ENCODE measurements around the gene CIDEA. TPM values are rescaled to one million over a fixed set of nuclear protein-coding genes. Genes with fewer than 3 reads are reported as not detected.

CIDEA gene
- total and polyA plus RNA-seq, 9 of the 15 experiments (the other 6 are each of a cell fraction or from before 2014, with no cell fraction given): not detected

DNA sequence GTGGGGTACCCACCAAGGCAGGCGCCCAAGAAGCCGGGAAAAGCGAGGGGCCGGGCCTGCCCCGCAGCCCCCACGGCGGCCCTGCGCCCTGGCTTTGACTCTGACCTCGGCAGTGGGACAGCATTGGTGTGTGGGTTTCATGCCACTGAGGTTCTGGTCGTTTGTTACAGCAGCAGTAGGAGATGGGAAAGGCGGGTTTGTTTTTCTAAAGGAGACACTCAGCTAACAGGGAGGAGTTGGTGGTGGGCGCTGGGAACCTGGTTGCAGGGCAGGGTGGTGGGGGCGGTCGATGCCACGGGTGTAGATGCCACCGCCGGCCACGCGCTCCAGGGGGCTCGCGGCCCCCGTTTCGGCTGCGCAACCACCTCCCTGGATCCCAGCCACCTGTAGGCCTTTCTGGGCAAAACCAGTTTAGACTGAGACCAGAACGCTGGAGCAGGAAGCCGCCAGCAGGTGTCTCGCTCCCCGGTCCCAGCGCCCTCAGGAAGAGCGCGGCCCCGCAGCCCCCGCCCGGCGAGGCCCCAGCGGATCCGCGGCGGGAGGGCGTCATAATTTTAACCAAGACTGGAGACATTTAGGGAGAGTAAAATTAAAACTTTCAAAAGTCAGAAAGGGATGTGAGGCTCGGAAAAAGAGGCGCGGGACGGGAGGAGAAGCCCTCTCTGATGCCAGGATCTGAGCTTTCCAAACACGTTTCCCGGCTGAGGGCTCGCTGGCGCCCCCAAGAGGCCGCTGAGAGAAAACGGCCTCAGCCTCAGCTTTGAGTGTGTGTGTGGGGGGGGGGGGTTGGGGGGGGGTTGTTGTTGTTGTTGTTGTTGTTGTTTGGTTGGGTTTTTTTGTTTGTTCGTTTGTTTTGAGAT, 17.4 kb downstream of the CIDEA start (continued):
- TF ChIP-seq SMC3 (conservative IDR thresholded peaks at IDR 0.05; ENCODE audit: insufficient read depth, low read depth, low read length) (peak; percentile 35; the same call in 1 of the 2 replicates), ZFX (CRISPR knock-in tag; IDR thresholded peaks at IDR 0.05) (peak; percentile 63), STAT5A (IDR thresholded peaks at IDR 0.05; ENCODE audit: borderline replicate concordance, low read length) (no peak), TEAD4 (IDR thresholded peaks at IDR 0.05; ENCODE audit: low read length) (no peak), TEAD4 (CRISPR knock-in tag; IDR thresholded peaks at IDR 0.05; ENCODE audit: borderline replicate concordance) (no peak), ZNF75A (CRISPR knock-in tag; IDR thresholded peaks at IDR 0.05) (no peak), SMARCA4 (IDR thresholded peaks at IDR 0.05) (peak; percentile 65), SMARCB1 (IDR thresholded peaks at IDR 0.05; ENCODE audit: insufficient read length, low read depth) (no peak), BCOR (IDR thresholded peaks at IDR 0.05) (0 out of 2 replicates have a peak, but pooled peaks have one; percentile 59), DPF2 (IDR thresholded peaks at IDR 0.05) (no peak), NFRKB (IDR thresholded peaks at IDR 0.05; ENCODE audit: low read depth) (no peak), PCBP2 (IDR thresholded peaks at IDR 0.05; ENCODE audit: low read depth, low read length, poor library complexity, severe bottlenecking) (no peak), TBP (optimal IDR thresholded peaks at IDR 0.05; ENCODE audit: low read depth, low read length) (no peak), ZNF79 (CRISPR knock-in tag; IDR thresholded peaks at IDR 0.05; ENCODE audit: low read depth) (no peak), RBBP5 (IDR thresholded peaks at IDR 0.05; ENCODE audit: borderline replicate concordance, insufficient read depth, low read length, poor library complexity, severe bottlenecking) (no peak), SETDB1 (IDR thresholded peaks at IDR 0.05; ENCODE audit: low read length) (no peak), CREBBP (IDR thresholded peaks at IDR 0.05; ENCODE audit: low read depth, low read length) (no peak), ZBTB8A (IDR thresholded peaks at IDR 0.05; ENCODE audit: partially characterized antibody) (no peak), NELFE (IDR thresholded peaks at IDR 0.05; ENCODE audit: insufficient read depth, insufficient read length) (no peak), ELF1 (tag; IDR thresholded peaks at IDR 0.05) (peak; percentile 59; the same call in 1 of the 2 replicates), ZNF143 (CRISPR knock-in tag; IDR thresholded peaks at IDR 0.05) (no peak), HDAC2 (IDR thresholded peaks at IDR 0.05) (no peak), ESRRB (CRISPR knock-in tag; IDR thresholded peaks at IDR 0.05; ENCODE audit: borderline replicate concordance) (no peak)
- TF ChIP-seq, protein P1, sequence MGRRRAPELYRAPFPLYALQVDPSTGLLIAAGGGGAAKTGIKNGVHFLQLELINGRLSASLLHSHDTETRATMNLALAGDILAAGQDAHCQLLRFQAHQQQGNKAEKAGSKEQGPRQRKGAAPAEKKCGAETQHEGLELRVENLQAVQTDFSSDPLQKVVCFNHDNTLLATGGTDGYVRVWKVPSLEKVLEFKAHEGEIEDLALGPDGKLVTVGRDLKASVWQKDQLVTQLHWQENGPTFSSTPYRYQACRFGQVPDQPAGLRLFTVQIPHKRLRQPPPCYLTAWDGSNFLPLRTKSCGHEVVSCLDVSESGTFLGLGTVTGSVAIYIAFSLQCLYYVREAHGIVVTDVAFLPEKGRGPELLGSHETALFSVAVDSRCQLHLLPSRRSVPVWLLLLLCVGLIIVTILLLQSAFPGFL (CRISPR knock-in tag; IDR thresholded peaks at IDR 0.05): no peak
- TF ChIP-seq, protein P2, sequence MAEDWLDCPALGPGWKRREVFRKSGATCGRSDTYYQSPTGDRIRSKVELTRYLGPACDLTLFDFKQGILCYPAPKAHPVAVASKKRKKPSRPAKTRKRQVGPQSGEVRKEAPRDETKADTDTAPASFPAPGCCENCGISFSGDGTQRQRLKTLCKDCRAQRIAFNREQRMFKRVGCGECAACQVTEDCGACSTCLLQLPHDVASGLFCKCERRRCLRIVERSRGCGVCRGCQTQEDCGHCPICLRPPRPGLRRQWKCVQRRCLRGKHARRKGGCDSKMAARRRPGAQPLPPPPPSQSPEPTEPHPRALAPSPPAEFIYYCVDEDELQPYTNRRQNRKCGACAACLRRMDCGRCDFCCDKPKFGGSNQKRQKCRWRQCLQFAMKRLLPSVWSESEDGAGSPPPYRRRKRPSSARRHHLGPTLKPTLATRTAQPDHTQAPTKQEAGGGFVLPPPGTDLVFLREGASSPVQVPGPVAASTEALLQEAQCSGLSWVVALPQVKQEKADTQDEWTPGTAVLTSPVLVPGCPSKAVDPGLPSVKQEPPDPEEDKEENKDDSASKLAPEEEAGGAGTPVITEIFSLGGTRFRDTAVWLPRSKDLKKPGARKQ (CRISPR knock-in tag; IDR thresholded peaks at IDR 0.05): no peak
- TF ChIP-seq, protein P3, sequence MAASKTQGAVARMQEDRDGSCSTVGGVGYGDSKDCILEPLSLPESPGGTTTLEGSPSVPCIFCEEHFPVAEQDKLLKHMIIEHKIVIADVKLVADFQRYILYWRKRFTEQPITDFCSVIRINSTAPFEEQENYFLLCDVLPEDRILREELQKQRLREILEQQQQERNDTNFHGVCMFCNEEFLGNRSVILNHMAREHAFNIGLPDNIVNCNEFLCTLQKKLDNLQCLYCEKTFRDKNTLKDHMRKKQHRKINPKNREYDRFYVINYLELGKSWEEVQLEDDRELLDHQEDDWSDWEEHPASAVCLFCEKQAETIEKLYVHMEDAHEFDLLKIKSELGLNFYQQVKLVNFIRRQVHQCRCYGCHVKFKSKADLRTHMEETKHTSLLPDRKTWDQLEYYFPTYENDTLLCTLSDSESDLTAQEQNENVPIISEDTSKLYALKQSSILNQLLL (CRISPR knock-in tag; IDR thresholded peaks at IDR 0.05; ENCODE audit: borderline replicate concordance): no peak
- TF ChIP-seq, protein P4, sequence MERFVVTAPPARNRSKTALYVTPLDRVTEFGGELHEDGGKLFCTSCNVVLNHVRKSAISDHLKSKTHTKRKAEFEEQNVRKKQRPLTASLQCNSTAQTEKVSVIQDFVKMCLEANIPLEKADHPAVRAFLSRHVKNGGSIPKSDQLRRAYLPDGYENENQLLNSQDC (CRISPR knock-in tag; IDR thresholded peaks at IDR 0.05): no peak

All from K562 (cell line).